ENCODE data around the gene KIAA1671.

DNA sequence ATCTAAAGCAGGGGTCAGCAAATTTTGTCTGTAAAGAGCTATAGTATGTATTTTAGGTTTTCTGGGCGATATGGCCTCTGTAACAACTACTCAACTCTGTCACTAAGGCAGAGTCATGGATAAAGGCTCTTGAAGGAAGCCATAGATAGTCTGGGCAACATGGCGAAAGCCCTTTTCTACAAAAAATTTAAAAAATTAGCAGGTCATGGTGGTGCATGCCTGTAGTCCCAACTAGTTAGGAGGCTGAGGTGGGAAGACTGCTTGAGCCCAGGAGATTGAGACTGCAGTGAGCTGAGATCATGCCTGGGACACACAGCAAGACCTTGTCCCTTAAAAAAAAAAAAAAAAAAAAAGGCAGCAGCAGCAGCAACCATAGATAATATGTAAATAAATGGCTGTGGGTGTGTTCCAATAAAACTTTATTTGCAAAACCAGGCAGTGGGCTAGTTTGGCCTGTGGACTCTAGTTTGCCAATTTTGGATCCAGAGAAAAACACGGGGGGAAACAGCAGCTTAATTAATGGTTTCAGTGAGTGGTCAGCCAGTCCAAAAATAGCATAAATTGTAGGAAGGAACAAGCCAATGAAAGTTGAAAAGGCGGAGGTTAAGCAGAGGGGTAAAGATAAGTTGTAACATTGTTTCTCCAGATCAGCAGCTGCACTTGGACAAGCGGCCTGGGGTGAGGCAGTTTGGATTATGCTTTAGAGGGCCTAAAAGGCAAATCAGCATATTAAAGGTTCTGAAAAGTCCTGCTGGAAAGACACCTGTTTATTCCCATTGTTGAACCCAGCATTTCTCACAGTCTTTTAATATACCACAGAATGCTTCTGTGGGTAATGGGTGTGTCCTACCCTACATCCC is 62.6 kb downstream of the KIAA1671 start:
- TF ChIP-seq CTCF (IDR thresholded peaks at IDR 0.05) (no peak), POLR2A (IDR thresholded peaks at IDR 0.05) (no peak), POLR2AphosphoS5 (IDR thresholded peaks at IDR 0.05) (no peak), EP300 (IDR thresholded peaks at IDR 0.05) (no peak)

Data from gastroesophageal sphincter (tissue), 3 donors.